ENCODE results near the gene ZNF488.

DNA sequence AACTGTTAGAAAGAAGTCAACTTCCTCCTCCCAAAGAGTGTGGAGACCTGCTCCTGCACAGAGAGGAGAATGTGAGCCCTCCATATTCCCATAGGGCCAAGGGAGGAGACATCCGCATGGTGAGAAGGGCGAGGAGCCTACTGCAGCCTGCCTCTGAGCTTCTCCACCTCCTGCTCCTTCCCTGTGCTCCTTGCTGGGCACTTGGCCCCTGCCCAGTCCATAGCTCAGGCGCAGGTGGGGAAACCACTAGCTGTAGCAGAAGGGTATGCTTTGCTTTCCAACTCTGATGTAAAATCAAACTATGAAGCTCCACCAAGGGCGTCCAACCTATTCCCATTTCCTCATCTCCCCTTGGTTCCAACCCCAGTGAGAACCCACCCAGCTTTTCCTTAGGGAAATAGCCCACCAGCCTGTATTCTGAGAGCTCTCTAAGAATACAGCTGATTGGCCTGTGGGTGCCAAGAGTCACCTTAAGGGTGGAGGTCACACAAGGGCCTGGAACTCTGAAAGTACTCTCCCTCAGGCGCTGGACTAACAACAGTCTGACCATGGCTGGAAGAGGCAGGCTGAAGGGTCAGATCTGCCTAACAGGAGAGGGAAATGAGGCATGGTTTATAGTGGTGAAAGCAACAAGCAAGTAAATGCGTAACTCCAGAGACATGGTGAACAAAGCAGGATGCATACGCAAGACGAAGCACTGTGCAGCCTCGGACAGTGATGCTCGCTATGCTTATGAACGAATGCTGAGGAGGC, 13.9 kb downstream of the ZNF488 start:
- no peak for TF ChIP-seq POLR2A (IDR thresholded peaks at IDR 0.05)
- TF ChIP-seq POLR2AphosphoS5 (IDR thresholded peaks at IDR 0.05): no peak
